ENCODE data around the gene TPRG1.

The TPRG1 gene

DNA sequence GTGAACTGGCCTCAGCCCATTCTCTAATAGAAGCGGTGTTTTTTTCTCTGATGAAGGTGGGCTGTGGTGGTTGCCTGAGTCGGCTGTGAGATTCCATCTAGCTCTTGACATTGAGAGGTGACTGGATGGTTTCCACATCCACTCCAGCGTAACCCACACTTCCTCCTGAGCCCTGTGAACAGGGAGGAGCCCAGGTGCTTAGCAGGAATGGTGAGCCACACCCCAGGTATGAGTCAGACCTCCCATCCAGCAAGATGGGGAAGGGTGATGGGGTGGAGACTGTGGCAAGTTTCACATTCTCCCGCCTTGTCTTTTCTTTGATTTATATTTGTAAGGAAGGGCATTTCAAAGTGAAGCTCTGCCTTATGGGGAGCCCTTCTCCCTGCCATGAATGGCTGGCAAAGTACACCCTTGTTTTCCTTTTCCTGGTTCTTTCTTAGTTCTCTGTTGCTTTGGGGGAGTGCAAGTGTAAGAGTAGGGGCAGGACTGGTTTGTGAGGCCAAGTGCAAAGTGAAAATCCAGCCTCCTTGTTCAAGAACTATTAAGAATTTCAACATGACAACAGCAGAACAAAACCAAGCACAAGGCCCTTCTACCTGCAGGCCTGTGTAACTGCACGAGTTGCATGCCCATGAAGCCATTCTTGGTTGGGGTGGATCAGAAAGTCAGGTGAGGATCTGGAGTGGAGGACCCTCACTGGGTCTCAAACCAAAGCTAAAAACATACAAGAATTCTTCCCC is 4.6 kb upstream of the TPRG1 start:
- TF ChIP-seq, protein P1, sequence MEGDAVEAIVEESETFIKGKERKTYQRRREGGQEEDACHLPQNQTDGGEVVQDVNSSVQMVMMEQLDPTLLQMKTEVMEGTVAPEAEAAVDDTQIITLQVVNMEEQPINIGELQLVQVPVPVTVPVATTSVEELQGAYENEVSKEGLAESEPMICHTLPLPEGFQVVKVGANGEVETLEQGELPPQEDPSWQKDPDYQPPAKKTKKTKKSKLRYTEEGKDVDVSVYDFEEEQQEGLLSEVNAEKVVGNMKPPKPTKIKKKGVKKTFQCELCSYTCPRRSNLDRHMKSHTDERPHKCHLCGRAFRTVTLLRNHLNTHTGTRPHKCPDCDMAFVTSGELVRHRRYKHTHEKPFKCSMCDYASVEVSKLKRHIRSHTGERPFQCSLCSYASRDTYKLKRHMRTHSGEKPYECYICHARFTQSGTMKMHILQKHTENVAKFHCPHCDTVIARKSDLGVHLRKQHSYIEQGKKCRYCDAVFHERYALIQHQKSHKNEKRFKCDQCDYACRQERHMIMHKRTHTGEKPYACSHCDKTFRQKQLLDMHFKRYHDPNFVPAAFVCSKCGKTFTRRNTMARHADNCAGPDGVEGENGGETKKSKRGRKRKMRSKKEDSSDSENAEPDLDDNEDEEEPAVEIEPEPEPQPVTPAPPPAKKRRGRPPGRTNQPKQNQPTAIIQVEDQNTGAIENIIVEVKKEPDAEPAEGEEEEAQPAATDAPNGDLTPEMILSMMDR (IDR thresholded peaks at IDR 0.05; ENCODE audit: insufficient read depth, low read length), result no peak
- TF ChIP-seq POLR2AphosphoS5 (IDR thresholded peaks at IDR 0.05; ENCODE audit: low read depth), result no peak
- Histone ChIP-seq H3K4me3 (replicated peaks; ENCODE audit: insufficient read depth, low read length) (no peak overlapping the region), H3K27me3 (ENCODE audit: insufficient read depth, poor library complexity, severe bottlenecking) (no peaks in the 10 kb centered on the region), H3K27ac (replicated peaks) (no peak overlapping the region)
- no peak for DNase-seq (ENCODE audit: low read depth in 1 of 2, low spot score in 1 of 2)

DNA sequence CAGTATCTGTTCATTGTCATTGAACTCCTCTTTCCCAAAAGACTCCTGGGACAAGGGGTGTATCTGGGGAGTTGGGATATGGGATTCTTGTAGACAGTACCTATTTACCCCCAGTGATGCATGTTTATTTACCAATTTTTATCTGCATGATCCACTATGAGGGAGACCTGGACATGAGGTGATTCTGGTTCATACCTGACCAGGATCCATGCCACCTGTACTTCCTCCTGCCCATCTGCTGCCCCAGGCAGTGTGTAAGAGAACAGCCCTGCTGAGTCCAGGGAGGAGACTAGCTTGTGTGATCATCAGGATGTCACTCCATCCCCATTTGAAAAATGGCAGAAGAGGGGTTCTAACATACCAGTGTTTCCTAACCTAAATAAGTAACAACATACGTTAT is 3.1 kb upstream of the TPRG1 start:
- Histone ChIP-seq H3K4me3 (replicated peaks; ENCODE audit: insufficient read depth, low read length) (no peak overlapping the region), H3K27me3 (ENCODE audit: insufficient read depth, poor library complexity, severe bottlenecking) (no peaks in the 10 kb centered on the region), H3K27ac (replicated peaks) (no peak overlapping the region)
- DNase-seq (ENCODE audit: low read depth in 1 of 2, low spot score in 1 of 2), result no peak
- TF ChIP-seq POLR2AphosphoS5 (IDR thresholded peaks at IDR 0.05; ENCODE audit: low read depth), result no peak
- TF ChIP-seq, protein P1 (IDR thresholded peaks at IDR 0.05; ENCODE audit: insufficient read depth, low read length), result no peak
- TF ChIP-seq GABPA (IDR thresholded peaks at IDR 0.05; ENCODE audit: low read depth), result no peak
- TF ChIP-seq, protein P2, sequence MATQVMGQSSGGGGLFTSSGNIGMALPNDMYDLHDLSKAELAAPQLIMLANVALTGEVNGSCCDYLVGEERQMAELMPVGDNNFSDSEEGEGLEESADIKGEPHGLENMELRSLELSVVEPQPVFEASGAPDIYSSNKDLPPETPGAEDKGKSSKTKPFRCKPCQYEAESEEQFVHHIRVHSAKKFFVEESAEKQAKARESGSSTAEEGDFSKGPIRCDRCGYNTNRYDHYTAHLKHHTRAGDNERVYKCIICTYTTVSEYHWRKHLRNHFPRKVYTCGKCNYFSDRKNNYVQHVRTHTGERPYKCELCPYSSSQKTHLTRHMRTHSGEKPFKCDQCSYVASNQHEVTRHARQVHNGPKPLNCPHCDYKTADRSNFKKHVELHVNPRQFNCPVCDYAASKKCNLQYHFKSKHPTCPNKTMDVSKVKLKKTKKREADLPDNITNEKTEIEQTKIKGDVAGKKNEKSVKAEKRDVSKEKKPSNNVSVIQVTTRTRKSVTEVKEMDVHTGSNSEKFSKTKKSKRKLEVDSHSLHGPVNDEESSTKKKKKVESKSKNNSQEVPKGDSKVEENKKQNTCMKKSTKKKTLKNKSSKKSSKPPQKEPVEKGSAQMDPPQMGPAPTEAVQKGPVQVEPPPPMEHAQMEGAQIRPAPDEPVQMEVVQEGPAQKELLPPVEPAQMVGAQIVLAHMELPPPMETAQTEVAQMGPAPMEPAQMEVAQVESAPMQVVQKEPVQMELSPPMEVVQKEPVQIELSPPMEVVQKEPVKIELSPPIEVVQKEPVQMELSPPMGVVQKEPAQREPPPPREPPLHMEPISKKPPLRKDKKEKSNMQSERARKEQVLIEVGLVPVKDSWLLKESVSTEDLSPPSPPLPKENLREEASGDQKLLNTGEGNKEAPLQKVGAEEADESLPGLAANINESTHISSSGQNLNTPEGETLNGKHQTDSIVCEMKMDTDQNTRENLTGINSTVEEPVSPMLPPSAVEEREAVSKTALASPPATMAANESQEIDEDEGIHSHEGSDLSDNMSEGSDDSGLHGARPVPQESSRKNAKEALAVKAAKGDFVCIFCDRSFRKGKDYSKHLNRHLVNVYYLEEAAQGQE (IDR thresholded peaks at IDR 0.05; ENCODE audit: insufficient replicate concordance, low read depth), result no peak
- no peak for TF ChIP-seq SPI1 (IDR thresholded peaks at IDR 0.05; ENCODE audit: borderline replicate concordance, low read depth)

DNA sequence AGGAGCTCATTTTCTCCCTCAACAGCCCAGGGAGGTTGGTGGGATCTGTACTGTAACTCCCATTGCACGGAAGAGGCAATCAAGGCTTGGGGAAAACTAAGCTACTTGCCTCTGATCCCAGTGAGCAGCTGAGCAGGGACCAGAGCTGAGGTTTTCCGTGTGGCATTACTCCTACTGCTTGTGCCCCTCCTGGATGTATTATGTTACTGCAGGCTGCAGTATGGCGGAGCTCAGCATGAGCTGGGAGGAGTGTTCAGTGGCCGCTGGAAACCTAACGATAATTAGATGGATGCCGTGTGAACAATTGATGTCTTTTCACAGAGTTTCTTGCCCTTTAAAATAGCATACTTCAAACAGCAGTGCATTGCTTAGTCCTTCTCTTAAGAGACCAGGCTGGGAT is 2.0 kb upstream of the TPRG1 start:
- Histone ChIP-seq H3K27ac (replicated peaks) (no peak overlapping the region), H3K4me3 (replicated peaks; ENCODE audit: insufficient read depth, low read length) (no peak overlapping the region), H3K27me3 (ENCODE audit: insufficient read depth, poor library complexity, severe bottlenecking) (no peaks in the 10 kb centered on the region)
- no peak for DNase-seq (ENCODE audit: low read depth in 1 of 2, low spot score in 1 of 2)
- TF ChIP-seq, protein P1 (IDR thresholded peaks at IDR 0.05; ENCODE audit: insufficient read depth, low read length), result no peak
- TF ChIP-seq SPI1 (IDR thresholded peaks at IDR 0.05; ENCODE audit: borderline replicate concordance, low read depth), result no peak
- TF ChIP-seq GABPA (IDR thresholded peaks at IDR 0.05; ENCODE audit: low read depth), result no peak
- TF ChIP-seq, protein P2 (IDR thresholded peaks at IDR 0.05; ENCODE audit: insufficient replicate concordance, low read depth), result no peak
- TF ChIP-seq POLR2AphosphoS5 (IDR thresholded peaks at IDR 0.05; ENCODE audit: low read depth), result no peak

DNA sequence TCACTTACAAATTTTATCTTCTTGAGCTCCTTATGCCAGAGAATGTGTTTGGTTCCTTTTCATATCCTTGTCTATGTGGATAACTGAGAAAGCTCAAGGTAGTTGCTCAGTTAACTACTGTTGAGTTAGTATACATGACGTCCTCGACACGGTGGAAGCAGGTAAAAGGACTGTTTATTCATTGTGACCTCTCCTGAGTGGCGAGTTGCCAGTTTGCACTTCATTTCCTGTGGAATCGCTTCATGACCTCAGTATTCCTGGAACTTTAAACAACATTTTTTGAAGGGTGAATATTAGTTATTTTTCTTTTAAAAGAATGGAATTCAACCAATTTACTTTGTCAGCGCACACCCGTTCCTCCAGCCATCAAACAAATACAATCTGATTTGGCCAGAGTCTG is 1.2 kb upstream of the TPRG1 start:
- H3K27ac ChIP-seq (replicated peaks), result no peak overlapping the region
- H3K4me3 ChIP-seq (replicated peaks; ENCODE audit: insufficient read depth, low read length), result no peak overlapping the region
- H3K27me3 ChIP-seq (ENCODE audit: insufficient read depth, poor library complexity, severe bottlenecking), result no peaks in the 10 kb centered on the region
- TF ChIP-seq, protein P1 (IDR thresholded peaks at IDR 0.05; ENCODE audit: insufficient read depth, low read length), result no peak
- TF ChIP-seq POLR2AphosphoS5 (IDR thresholded peaks at IDR 0.05; ENCODE audit: low read depth) (no peak), SPI1 (IDR thresholded peaks at IDR 0.05; ENCODE audit: borderline replicate concordance, low read depth) (no peak), GABPA (IDR thresholded peaks at IDR 0.05; ENCODE audit: low read depth) (no peak)
- TF ChIP-seq, protein P2 (IDR thresholded peaks at IDR 0.05; ENCODE audit: insufficient replicate concordance, low read depth), result no peak
- no peak for DNase-seq (ENCODE audit: low read depth in 1 of 2, low spot score in 1 of 2)
